ENCODE data around the gene GRID2. TPM values are rescaled to one million over a fixed set of nuclear protein-coding genes. Genes with fewer than 3 reads are reported as not detected.

The GRID2 gene
- total RNA-seq, 1 donor from 2014 or later: 11.6 TPM

GRCh38 chr4:93747220-93747619, 1443.5 kb downstream of the GRID2 start:
- peaks cover 2% of the 10 kb centered on the region for H3K4me1 Mint-ChIP-seq (ENCODE audit: unreplicated experiment)
- no peaks in the 10 kb centered on the region for H3K36me3 Mint-ChIP-seq (ENCODE audit: low read depth, unreplicated experiment)
- H3K27me3 Mint-ChIP-seq (ENCODE audit: unreplicated experiment): no peaks in the 10 kb centered on the region
- no peak overlapping the region for H3K4me3 Mint-ChIP-seq (ENCODE audit: unreplicated experiment)
- H3K9me3 Mint-ChIP-seq (ENCODE audit: unreplicated experiment): no peaks in the 10 kb centered on the region
- no peak overlapping the region for H3K27ac Mint-ChIP-seq (ENCODE audit: unreplicated experiment)
- no peak for DNase-seq (ENCODE audit: low spot score)
- TF ChIP-seq CTCF (IDR thresholded peaks at IDR 0.05; ENCODE audit: unreplicated experiment): no peak

- no peak for DNase-seq (ENCODE audit: low spot score)
- Mint-ChIP-seq H3K36me3 (ENCODE audit: low read depth, unreplicated experiment) (no peaks in the 10 kb centered on the region), H3K27me3 (ENCODE audit: unreplicated experiment) (no peaks in the 10 kb centered on the region), H3K9me3 (ENCODE audit: unreplicated experiment) (no peaks in the 10 kb centered on the region), H3K4me1 (ENCODE audit: unreplicated experiment) (peaks cover 2% of the 10 kb centered on the region), H3K27ac (ENCODE audit: unreplicated experiment) (no peak overlapping the region), H3K4me3 (ENCODE audit: unreplicated experiment) (no peak overlapping the region)
- no peak for TF ChIP-seq CTCF (IDR thresholded peaks at IDR 0.05; ENCODE audit: unreplicated experiment)
Observed at GRCh38 chr4:93748373-93749291, 1444.9 kb downstream of the GRID2 start.

GRCh38 chr4:93749292-93749761, 1445.6 kb downstream of the GRID2 start:
- TF ChIP-seq CTCF (IDR thresholded peaks at IDR 0.05; ENCODE audit: unreplicated experiment): no peak
- Mint-ChIP-seq H3K27ac (ENCODE audit: unreplicated experiment) (no peak overlapping the region), H3K9me3 (ENCODE audit: unreplicated experiment) (no peaks in the 10 kb centered on the region), H3K27me3 (ENCODE audit: unreplicated experiment) (no peaks in the 10 kb centered on the region), H3K4me1 (ENCODE audit: unreplicated experiment) (peaks cover 2% of the 10 kb centered on the region), H3K4me3 (ENCODE audit: unreplicated experiment) (no peak overlapping the region), H3K36me3 (ENCODE audit: low read depth, unreplicated experiment) (no peaks in the 10 kb centered on the region)
- DNase-seq (ENCODE audit: low spot score): no peak

- H3K4me3 Mint-ChIP-seq (ENCODE audit: unreplicated experiment): no peak overlapping the region
- DNase-seq (ENCODE audit: low spot score): no peak
- H3K36me3 Mint-ChIP-seq (ENCODE audit: low read depth, unreplicated experiment): no peaks in the 10 kb centered on the region
- no peak overlapping the region for H3K27ac Mint-ChIP-seq (ENCODE audit: unreplicated experiment)
- no peaks in the 10 kb centered on the region for H3K9me3 Mint-ChIP-seq (ENCODE audit: unreplicated experiment)
- no peaks in the 10 kb centered on the region for H3K27me3 Mint-ChIP-seq (ENCODE audit: unreplicated experiment)
- TF ChIP-seq CTCF (IDR thresholded peaks at IDR 0.05; ENCODE audit: unreplicated experiment): no peak
- peaks cover 2% of the 10 kb centered on the region for H3K4me1 Mint-ChIP-seq (ENCODE audit: unreplicated experiment)
Observed at GRCh38 chr4:93751411-93751810, 1447.6 kb downstream of the GRID2 start.

GRCh38 chr4:93756101-93756500, 1452.3 kb downstream of the GRID2 start:
- TF ChIP-seq CTCF (IDR thresholded peaks at IDR 0.05; ENCODE audit: unreplicated experiment): no peak
- H3K27ac Mint-ChIP-seq (ENCODE audit: unreplicated experiment): no peak overlapping the region
- no peak for DNase-seq (ENCODE audit: low spot score)
- no peaks in the 10 kb centered on the region for H3K36me3 Mint-ChIP-seq (ENCODE audit: low read depth, unreplicated experiment)
- H3K27me3 Mint-ChIP-seq (ENCODE audit: unreplicated experiment): no peaks in the 10 kb centered on the region
- H3K4me1 Mint-ChIP-seq (ENCODE audit: unreplicated experiment): no peaks in the 10 kb centered on the region
- H3K9me3 Mint-ChIP-seq (ENCODE audit: unreplicated experiment): no peaks in the 10 kb centered on the region
- H3K4me3 Mint-ChIP-seq (ENCODE audit: unreplicated experiment): no peak overlapping the region
